IMR-90 (cell line): ENCODE data around the gene SRPK3. TPM values are rescaled to one million over a fixed set of nuclear protein-coding genes. Genes with fewer than 3 reads are reported as not detected.

Source experiments
- ATAC-seq: fragments of 200-7000 bp; cut with Tn5 transposase; 2 replicates; pipeline ENCODE4 v1.9.1; 2020; ENCODE audit warnings: low read depth, mild to moderate bottlenecking, moderate library complexity
- BruUV-seq: library from RNA; stranded (reverse); fragments of 400-500 nt; replicated peaks from 2 replicates; lab custom pipeline; 2021; lab: Mats Ljungman, UMichigan
- CTCF ChIA-PET: fragments of 300-600 bp; formaldehyde crosslinking; extraction: SDS; loops from one replicate; lab custom pipeline; 2021; ENCODE audit warnings: antibody characterized with exemption; lab: Yijun Ruan, JAX
- POLR2A ChIA-PET: fragments of 300-600 bp; sonication (Branson Sonifier 250); formaldehyde crosslinking; loops from one replicate; lab custom pipeline; 2022; ENCODE audit warnings: antibody characterized with exemption; ENCODE audit not compliant: unreplicated experiment; lab: Charles Lee
- DNase-seq: peaks from one replicate; pipeline ENCODE4 v3.0.0; 2013
- H2AFZ ChIP-seq: replicated peaks from 2 replicates; pipeline ENCODE3; 2013; ENCODE audit warnings: low read length, mild to moderate bottlenecking; ENCODE audit not compliant: poor library complexity
- H2AK5ac ChIP-seq: 2 replicates; pipeline ENCODE4 v1.6.1; 2013; ENCODE audit warnings: low read depth, low read length, inconsistent platforms
- H2AK9ac ChIP-seq: replicated peaks from 2 replicates; pipeline ENCODE3; 2013; ENCODE audit warnings: mild to moderate bottlenecking, low read depth, low read length, moderate library complexity; ENCODE audit not compliant: poor library complexity
- H2BK120ac ChIP-seq: 2 replicates; pipeline ENCODE4 v1.6.1; 2013; ENCODE audit warnings: low read depth, low read length, inconsistent platforms
- H2BK15ac ChIP-seq: 3 replicates; pipeline ENCODE4 v1.6.1; 2013; ENCODE audit warnings: low read depth, low read length, inconsistent platforms
- H2BK20ac ChIP-seq: 2 replicates; pipeline ENCODE4 v1.6.1; 2013; ENCODE audit warnings: low read depth, mild to moderate bottlenecking, inconsistent platforms, low read length, moderate library complexity
- H2BK5ac ChIP-seq: 2 replicates; pipeline ENCODE4 v1.6.1; 2013; ENCODE audit warnings: mild to moderate bottlenecking, low read depth, low read length, inconsistent platforms; ENCODE audit not compliant: poor library complexity, severe bottlenecking
- H3K14ac ChIP-seq: replicated peaks from 2 replicates; pipeline ENCODE4 v1.6.1; 2013; ENCODE audit warnings: low read depth, low read length, inconsistent platforms
- H3K18ac ChIP-seq: 2 replicates; pipeline ENCODE4 v1.6.1; 2013; ENCODE audit warnings: low read depth, low read length, control low read depth
- H3K23ac ChIP-seq: 2 replicates; pipeline ENCODE4 v1.6.1; 2013; ENCODE audit warnings: low read depth, low read length, inconsistent platforms
- H3K27ac ChIP-seq: 2 replicates; pipeline ENCODE4 v1.5.1; 2013; ENCODE audit warnings: mild to moderate bottlenecking, control low read depth, low read length; ENCODE audit not compliant: insufficient read depth
- H3K27me3 ChIP-seq: 2 replicates; pipeline ENCODE4 v1.6.1; 2013; ENCODE audit warnings: low read length; ENCODE audit not compliant: control insufficient read depth, insufficient read depth
- H3K36me3 ChIP-seq: 2 replicates; pipeline ENCODE4 v1.6.1; 2013; ENCODE audit warnings: low read length, mixed read lengths; ENCODE audit not compliant: control insufficient read depth, insufficient read depth
- H3K4ac ChIP-seq: 2 replicates; pipeline ENCODE4 v1.6.1; 2013; ENCODE audit warnings: low read depth, low read length, inconsistent platforms
- H3K4me1 ChIP-seq: 2 replicates; pipeline ENCODE4 v1.6.1; 2013; ENCODE audit warnings: low read length, mixed read lengths; ENCODE audit not compliant: control insufficient read depth, insufficient read depth
- H3K4me2 ChIP-seq: 2 replicates; pipeline ENCODE4 v1.6.1; 2013; ENCODE audit warnings: low read depth, mild to moderate bottlenecking, control low read depth, low read length, moderate library complexity
- H3K4me3 ChIP-seq: 2 replicates; pipeline ENCODE4 v1.5.1; 2013; ENCODE audit warnings: low read depth, mild to moderate bottlenecking, control low read depth, low read length, moderate library complexity; ENCODE audit not compliant: insufficient read depth
- H3K56ac ChIP-seq: 2 replicates; pipeline ENCODE4 v1.6.1; 2013; ENCODE audit warnings: low read length, inconsistent platforms; ENCODE audit not compliant: insufficient read depth; ENCODE audit errors: extremely low read depth
- H3K79me1 ChIP-seq, 2 experiments: 2 replicates each; pipeline ENCODE4 v1.6.1; 2013; ENCODE audit warnings: low read length in 2 of 2, inconsistent platforms in 1 of 2, low read depth in 1 of 2
- H3K9ac ChIP-seq: 2 replicates; pipeline ENCODE4 v1.6.1; 2013; ENCODE audit warnings: low read depth, low read length, control low read depth
- H3K9me1 ChIP-seq: 2 replicates; pipeline ENCODE4 v1.6.1; 2013; ENCODE audit warnings: low read length, inconsistent platforms; ENCODE audit not compliant: insufficient read depth
- H3K9me3 ChIP-seq: 2 replicates; pipeline ENCODE4 v1.6.1; 2013; ENCODE audit warnings: low read length; ENCODE audit not compliant: control insufficient read depth, insufficient read depth
- H4K20me1 ChIP-seq: 2 replicates; pipeline ENCODE4 v1.6.1; 2013; ENCODE audit warnings: low read length, inconsistent platforms; ENCODE audit not compliant: insufficient read depth
- H4K5ac ChIP-seq: 2 replicates; pipeline ENCODE4 v1.6.1; 2013; ENCODE audit warnings: mild to moderate bottlenecking, low read depth, low read length, control low read depth
- H4K8ac ChIP-seq, 2 experiments: 2 replicates each; pipeline ENCODE4 v1.6.1; 2013; ENCODE audit warnings: low read depth in 2 of 2, low read length in 2 of 2, control low read depth in 1 of 2, inconsistent platforms in 1 of 2
- H4K91ac ChIP-seq: 2 replicates; pipeline ENCODE4 v1.6.1; 2013; ENCODE audit warnings: low read depth, low read length, inconsistent platforms; ENCODE audit not compliant: insufficient read depth
- BHLHE40 ChIP-seq: fragments of 150-350 bp; IDR thresholded peaks from 2 replicates; pipeline ENCODE4 v1.6.1; 2016; ENCODE audit warnings: mild to moderate bottlenecking, low read depth, low read length
- CEBPB ChIP-seq: IDR thresholded peaks from 2 replicates; pipeline ENCODE4 v1.6.1; 2012; ENCODE audit warnings: low read depth, low read length, improper control_type of control experiment
- CHD1 ChIP-seq: IDR thresholded peaks from 2 replicates; pipeline ENCODE4 v1.6.1; 2012; ENCODE audit warnings: low read depth, low read length, improper control_type of control experiment
- FOS ChIP-seq: fragments of 150-350 bp; IDR thresholded peaks from 2 replicates; pipeline ENCODE4 v1.6.1; 2016; ENCODE audit warnings: low read depth, low read length
- MAFK ChIP-seq: IDR thresholded peaks from 2 replicates; pipeline ENCODE4 v1.6.1; 2012; ENCODE audit warnings: low read depth, low read length, improper control_type of control experiment
- MAZ ChIP-seq: IDR thresholded peaks from 2 replicates; pipeline ENCODE4 v1.6.1; 2012; ENCODE audit warnings: low read depth, mild to moderate bottlenecking, low read length, improper control_type of control experiment, moderate library complexity, borderline replicate concordance
- MXI1 ChIP-seq: IDR thresholded peaks from 2 replicates; pipeline ENCODE4 v1.6.1; 2012; ENCODE audit warnings: low read depth, mild to moderate bottlenecking, low read length, moderate library complexity, borderline replicate concordance
- NFE2L2 ChIP-seq: fragments of 150-350 bp; IDR thresholded peaks from 2 replicates; pipeline ENCODE4 v1.6.1; 2016; ENCODE audit warnings: low read depth, mild to moderate bottlenecking, low read length
- POLR2A ChIP-seq: IDR thresholded peaks from 2 replicates; pipeline ENCODE4 v1.6.1; 2012; ENCODE audit warnings: mild to moderate bottlenecking, low read depth, low read length
- RAD21 ChIP-seq: IDR thresholded peaks from 2 replicates; pipeline ENCODE4 v1.6.1; 2012; ENCODE audit warnings: low read length, improper control_type of control experiment
- RCOR1 ChIP-seq: IDR thresholded peaks from 2 replicates; pipeline ENCODE4 v1.6.1; 2012; ENCODE audit warnings: mild to moderate bottlenecking, low read length, improper control_type of control experiment; ENCODE audit not compliant: insufficient replicate concordance
- RFX5 ChIP-seq: IDR thresholded peaks from 2 replicates; pipeline ENCODE4 v1.8.0; 2012; ENCODE audit warnings: low read depth, mild to moderate bottlenecking, low read length, moderate library complexity
- SMC3 ChIP-seq: fragments of 150-350 bp; IDR thresholded peaks from 2 replicates; pipeline ENCODE4 v1.6.1; 2016; ENCODE audit warnings: low read depth, mild to moderate bottlenecking, antibody characterized with exemption, low read length, moderate library complexity
- WGBS, 2 experiments: methylation state at CpG; one replicate each; pipeline versions ENCODE4 v1.1.5 to v1.1.7; 2013; ENCODE audit warnings: missing lambda C conversion rate in 2 of 2; ENCODE audit not compliant: insufficient read length in 1 of 2; ENCODE audit errors: extremely low coverage in 2 of 2; 5-methylcytosine and 5-hydroxymethylcytosine counted together
- dilution Hi-C: fragments of 300-500 bp; cut with HindIII; formaldehyde crosslinking; loops from one replicate; pipeline ENCODE4 v1.14.3; 2018; ENCODE audit warnings: low sequenced_read_pairs; ENCODE audit not compliant: unreplicated experiment
- in situ Hi-C: fragments of 300-500 bp; cut with MboI; formaldehyde crosslinking; loops from 3 replicates; pipeline ENCODE4 v1.14.3; 2019; ENCODE audit warnings: low sequenced_read_pairs, inconsistent platforms, mixed read lengths
- intact Hi-C: fragments of 100-400 bp; cut with micrococcal nuclease; formaldehyde crosslinking; loops from 2 replicates; pipeline ENCODE4 v1.10.0; 2022
- polyA plus RNA-seq, 3 experiments: library from polyadenylated mRNA; depleted of rRNA; stranded (reverse); fragments of >200 nt; gene quantifications; 2 replicates each; pipeline ENCODE4 v1.2.3, GENCODE V29; 2012; ENCODE audit warnings: low replicate concordance in 1 of 3
- total RNA-seq: library from RNA; depleted of rRNA; stranded (reverse); fragments of >200 nt; gene quantifications from 2 replicates; pipeline ENCODE4 v1.2.3, GENCODE V29; 2012
- TF ChIP-seq, protein P1 (sequence below): fragments of 150-350 bp; IDR thresholded peaks from 2 replicates; pipeline ENCODE4 v1.6.1; 2017; ENCODE audit warnings: mild to moderate bottlenecking, antibody characterized with exemption, low read length, low read depth
- TF ChIP-seq, protein P2 (sequence below): conservative IDR thresholded peaks from 2 replicates; pipeline ENCODE4 v1.5.1; 2012; ENCODE audit warnings: mild to moderate bottlenecking, low read depth, low read length, improper control_type of control experiment

SRPK3 gene
- total and polyA plus RNA-seq, 2 of the 4 experiments (the other 2 are of a cell fraction) = 0.36 to 0.70 TPM

DNA sequence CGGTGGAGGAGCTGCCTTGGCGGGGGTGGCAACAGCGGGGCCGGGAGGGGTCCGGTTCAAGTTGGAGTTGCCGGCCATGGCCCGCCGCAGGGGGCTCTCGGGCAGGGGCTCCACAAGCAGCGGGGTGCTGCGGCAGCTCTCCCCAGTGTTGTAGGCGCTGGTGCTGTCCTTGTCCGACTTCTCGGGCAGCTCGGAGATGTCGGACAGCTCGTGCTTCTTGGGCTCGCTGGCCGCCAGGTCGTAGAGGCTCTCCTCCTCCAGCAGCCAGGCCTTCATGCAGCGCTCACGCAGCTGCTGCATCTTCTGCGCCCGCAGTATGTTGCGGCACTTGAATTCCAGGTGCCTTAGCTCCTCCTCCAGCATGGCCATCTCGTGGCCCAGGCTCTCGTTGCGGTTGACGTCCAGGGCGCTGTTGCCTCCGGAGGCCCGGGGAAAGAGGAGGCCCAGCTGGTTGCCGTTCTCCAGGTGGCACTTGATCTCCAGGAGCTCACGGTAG lies 23.3 kb downstream of the SRPK3 start (continued):
- TF ChIP-seq MAFK = no peak

DNA sequence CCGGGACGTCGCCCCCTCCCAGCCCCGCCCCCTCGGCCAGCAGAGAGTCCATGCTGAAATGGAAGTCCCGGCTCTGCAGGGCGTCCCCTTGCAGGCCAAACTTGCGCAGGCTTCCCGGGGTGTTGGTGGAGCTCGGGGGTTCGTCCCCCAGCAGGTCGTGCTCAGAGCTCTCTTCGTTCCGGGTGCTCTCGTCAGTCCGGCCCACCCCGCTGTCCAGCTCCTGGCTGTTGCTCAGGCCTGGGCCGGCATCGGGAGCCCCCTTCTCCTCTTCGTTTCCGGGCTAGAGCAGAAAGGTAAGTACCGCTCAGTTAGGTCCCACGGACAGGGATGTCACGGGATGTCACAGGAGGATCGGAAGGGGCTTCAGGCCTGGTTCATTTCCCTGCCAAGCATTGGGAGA lies 23.8 kb downstream of the SRPK3 start:
- Histone ChIP-seq H3K27me3 (no peaks in the 10 kb centered on the region; the same call in 1 of the 2 replicates), H2BK5ac (no peak overlapping the region), H3K23ac (no peak overlapping the region), H3K9ac (no peak overlapping the region), H4K5ac (no peak overlapping the region), H3K56ac (no peak overlapping the region), H3K36me3 (no peaks in the 10 kb centered on the region), H2AK9ac (no peak overlapping the region), H3K9me3 (peaks cover 4% of the 10 kb centered on the region; the same call in 1 of the 2 replicates), H4K91ac (no peak overlapping the region), H3K79me1 (no peaks in the 10 kb centered on the region), H3K9me1 (no peaks in the 10 kb centered on the region), H3K14ac (no peak overlapping the region), H2BK20ac (no peak overlapping the region), H2AFZ (no peak overlapping the region), H3K27ac (no peak overlapping the region), H4K20me1 (no peaks in the 10 kb centered on the region), H2BK120ac (no peak overlapping the region), H3K4me3 (no peak overlapping the region), H2BK15ac (no peak overlapping the region), H3K4ac (no peak overlapping the region), H4K8ac (no peak overlapping the region), H3K4me2 (no peak overlapping the region), H2AK5ac (no peak overlapping the region), H3K18ac (no peak overlapping the region), H3K4me1 (no peaks in the 10 kb centered on the region)
- WGBS, 2 experiments = 84% methylated on average over 18 of the region's 25 CpGs; no CpG with 5 or more reads in 1 of the 2 experiments
- intact Hi-C loops (no loop called here), dilution Hi-C loops (no loop called here), in situ Hi-C loops (no loop called here)
- POLR2A ChIA-PET = no interaction called here
- TF ChIP-seq MAFK (no peak), CEBPB (no peak), POLR2A (no peak), RFX5 (no peak), FOS (no peak), MAZ (no peak), RAD21 (no peak), MXI1 (no peak), CHD1 (no peak), SMC3 (no peak), NFE2L2 (no peak), BHLHE40 (no peak), RCOR1 (no peak)
- TF ChIP-seq, protein P1, sequence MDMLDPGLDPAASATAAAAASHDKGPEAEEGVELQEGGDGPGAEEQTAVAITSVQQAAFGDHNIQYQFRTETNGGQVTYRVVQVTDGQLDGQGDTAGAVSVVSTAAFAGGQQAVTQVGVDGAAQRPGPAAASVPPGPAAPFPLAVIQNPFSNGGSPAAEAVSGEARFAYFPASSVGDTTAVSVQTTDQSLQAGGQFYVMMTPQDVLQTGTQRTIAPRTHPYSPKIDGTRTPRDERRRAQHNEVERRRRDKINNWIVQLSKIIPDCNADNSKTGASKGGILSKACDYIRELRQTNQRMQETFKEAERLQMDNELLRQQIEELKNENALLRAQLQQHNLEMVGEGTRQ = no peak
- TF ChIP-seq, protein P2, sequence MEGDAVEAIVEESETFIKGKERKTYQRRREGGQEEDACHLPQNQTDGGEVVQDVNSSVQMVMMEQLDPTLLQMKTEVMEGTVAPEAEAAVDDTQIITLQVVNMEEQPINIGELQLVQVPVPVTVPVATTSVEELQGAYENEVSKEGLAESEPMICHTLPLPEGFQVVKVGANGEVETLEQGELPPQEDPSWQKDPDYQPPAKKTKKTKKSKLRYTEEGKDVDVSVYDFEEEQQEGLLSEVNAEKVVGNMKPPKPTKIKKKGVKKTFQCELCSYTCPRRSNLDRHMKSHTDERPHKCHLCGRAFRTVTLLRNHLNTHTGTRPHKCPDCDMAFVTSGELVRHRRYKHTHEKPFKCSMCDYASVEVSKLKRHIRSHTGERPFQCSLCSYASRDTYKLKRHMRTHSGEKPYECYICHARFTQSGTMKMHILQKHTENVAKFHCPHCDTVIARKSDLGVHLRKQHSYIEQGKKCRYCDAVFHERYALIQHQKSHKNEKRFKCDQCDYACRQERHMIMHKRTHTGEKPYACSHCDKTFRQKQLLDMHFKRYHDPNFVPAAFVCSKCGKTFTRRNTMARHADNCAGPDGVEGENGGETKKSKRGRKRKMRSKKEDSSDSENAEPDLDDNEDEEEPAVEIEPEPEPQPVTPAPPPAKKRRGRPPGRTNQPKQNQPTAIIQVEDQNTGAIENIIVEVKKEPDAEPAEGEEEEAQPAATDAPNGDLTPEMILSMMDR = no peak
- ATAC-seq (no peak), DNase-seq (no peak)
- CTCF ChIA-PET = no interaction called here
- no TSS peak for BruUV-seq
